Motor neuron (in vitro differentiated cells): ENCODE data around the gene SUSD3. TPM values are rescaled to one million over a fixed set of nuclear protein-coding genes. Genes with fewer than 3 reads are reported as not detected.
A peak's percentile ranks its signal among the peaks of the same experiment; 100 is the strongest.

Experiments used
- ATAC-seq, 8 experiments: fragments of 200-7000 bp; cut with Tn5 transposase; replicated peaks in 6 of 8; 2 replicates each; pipeline ENCODE4 v1.8.0; 2021; ENCODE audit warnings: mild to moderate bottlenecking in 8 of 8, moderate library complexity in 8 of 8
- H3K27ac ChIP-seq, 2 donors: fragments of 250-450 bp; sonication (Bioruptor Pico); 2 replicates each; pipeline ENCODE4 v1.9.0; 2021; ENCODE audit warnings: antibody characterized with exemption in 2 of 2, mild to moderate bottlenecking in 2 of 2, moderate library complexity in 1 of 2
- H3K4me1 ChIP-seq, 2 donors: fragments of 250-450 bp; sonication (Bioruptor Pico); replicated peaks in 1 of 2; 2 replicates each; pipeline ENCODE4 v1.6.1; 2021; ENCODE audit warnings: antibody characterized with exemption in 2 of 2, mild to moderate bottlenecking in 2 of 2, moderate library complexity in 1 of 2
- H3K4me3 ChIP-seq, 5 donors: fragments of 250-450 bp; sonication (Bioruptor Pico); 2 replicates each; pipeline ENCODE4 v1.9.0; 2021; ENCODE audit warnings: antibody characterized with exemption in 5 of 5, mild to moderate bottlenecking in 5 of 5, moderate library complexity in 4 of 5
- WGBS, 10 experiments: fragments of 450-650 bp; shearing (Covaris generic); methylation state at CpG; one replicate each; pipeline ENCODE4 v1.0.0; 2022; 5-methylcytosine and 5-hydroxymethylcytosine counted together
- in situ Hi-C, 9 experiments: fragments of 400-800 bp; cut with MboI; loops; one replicate each; pipeline ENCODE4 v1.15.0; 2021; ENCODE audit warnings: low sequenced_read_pairs in 9 of 9, low pct_unique_long_range_greater_than_20kb in 2 of 9; ENCODE audit not compliant: unreplicated experiment in 9 of 9
- total RNA-seq, 8 experiments: library from RNA; unstranded; fragments of 300-600 nt; gene quantifications; 2 replicates each; pipeline versions ENCODE4 v1.2.3 to v1.2.4, GENCODE V29; 2022

SUSD3 gene
- total RNA-seq, 8 experiments from 2014 or later: 0.29 to 8.5 (median 0.80) TPM; not detected in 4

- in situ Hi-C loops: no loop called here
- peaks cover 6% of the 10 kb centered on the region in 2 donors for H3K4me1 ChIP-seq
- no peak overlapping the region for H3K27ac ChIP-seq
- no peak for ATAC-seq
- 33 to 67% methylated on average over 1 to 2 of the region's 19 CpGs; no CpG with 5 or more reads in 8 of the 10 experiments for WGBS, 10 experiments
- H3K4me3 ChIP-seq: no peak overlapping the region
Observed at GRCh38 chr9:93035106-93035660, 23.3 kb upstream of the SUSD3 start.

DNA sequence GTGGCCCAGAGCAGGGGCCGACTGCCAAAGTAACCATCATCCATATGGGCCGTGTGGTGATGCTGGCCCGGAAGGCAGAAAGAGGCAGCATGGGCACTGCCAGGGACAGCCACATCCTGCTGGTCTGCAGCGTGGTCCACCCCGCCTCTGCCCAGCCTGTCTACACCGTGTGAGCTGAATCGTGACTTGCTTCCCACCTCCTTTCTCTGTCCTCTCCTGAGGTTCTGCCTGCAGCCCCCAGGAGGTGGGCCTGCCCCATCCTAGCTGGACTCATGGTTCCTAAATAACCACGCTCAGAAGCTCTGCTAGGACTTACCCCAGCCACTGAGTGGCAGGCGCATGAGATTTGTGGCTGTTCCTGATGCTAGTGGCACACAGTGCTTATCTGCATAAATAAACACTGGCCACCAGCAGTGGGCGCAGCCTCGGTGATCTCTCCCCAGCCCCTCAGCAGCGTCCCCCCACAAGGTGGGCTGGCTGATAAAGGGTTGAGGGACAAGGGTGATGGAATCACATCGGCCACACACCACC is 22.6 kb upstream of the SUSD3 start:
- no peak overlapping the region for H3K27ac ChIP-seq
- in situ Hi-C loops: no loop called here
- 0 to 100% (median 82%) methylated on average over 1 to 4 of the region's 13 CpGs; no CpG with 5 or more reads in 4 of the 10 experiments for WGBS, 10 experiments
- no peak for ATAC-seq
- H3K4me1 ChIP-seq: peaks cover 6% of the 10 kb centered on the region in 2 donors
- H3K4me3 ChIP-seq: no peak overlapping the region

DNA sequence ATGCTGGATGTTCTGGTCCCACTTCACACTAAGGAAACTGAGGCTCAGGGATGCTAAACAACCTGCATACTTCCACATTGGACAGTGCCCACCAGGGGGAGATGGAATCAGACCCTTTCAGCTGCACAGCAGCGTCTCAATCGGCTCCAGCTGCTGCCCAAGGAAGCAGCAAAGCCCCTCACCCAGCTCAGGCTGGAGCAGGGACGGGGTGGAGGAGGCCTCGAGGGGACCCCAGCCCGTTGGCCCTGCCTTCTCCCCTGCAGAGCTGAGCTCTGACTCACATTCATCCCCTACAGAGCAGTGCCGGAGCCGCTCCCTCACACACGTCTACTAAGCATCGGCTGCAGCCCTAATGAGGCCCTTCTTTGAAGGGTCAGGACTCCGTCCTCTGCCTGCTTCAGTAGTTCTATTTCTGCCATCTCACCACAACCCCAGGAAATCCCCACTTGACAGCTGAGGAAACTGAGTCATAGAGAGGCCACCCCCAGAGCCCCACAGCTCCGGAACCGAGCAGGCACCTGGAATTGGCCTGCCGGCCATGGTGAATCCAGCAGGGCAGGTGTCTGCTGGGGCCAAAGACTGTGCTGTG is 21.5 kb upstream of the SUSD3 start:
- no peak overlapping the region for H3K27ac ChIP-seq
- 90% methylated on average over 2 of the region's 13 CpGs; no CpG with 5 or more reads in 9 of the 10 experiments for WGBS, 10 experiments
- H3K4me3 ChIP-seq: no peak overlapping the region
- in situ Hi-C loops: no loop called here
- H3K4me1 ChIP-seq: peaks cover 6% of the 10 kb centered on the region in 2 donors
- peak in 3 of 8 experiments; percentile 4 to 23 (median 20) for ATAC-seq

- ATAC-seq: peak in 1 of 8 experiments; percentile 10
- Histone ChIP-seq H3K4me3 (no peak overlapping the region), H3K4me1 (peaks cover 6% of the 10 kb centered on the region in 2 donors), H3K27ac (no peak overlapping the region)
- 80 to 93% methylated on average over 1 to 3 of the region's 13 CpGs; no CpG with 5 or more reads in 8 of the 10 experiments for WGBS, 10 experiments
- in situ Hi-C loops: no loop called here
Observed at GRCh38 chr9:93037476-93037971, 21.0 kb upstream of the SUSD3 start.

- H3K27ac ChIP-seq: no peak overlapping the region
- in situ Hi-C loops: no loop called here
- no peak for ATAC-seq
- peaks cover 0 to under 1% of the 10 kb centered on the region in 2 donors for H3K4me1 ChIP-seq
- WGBS, 10 experiments: 50 to 82% (median 72%) methylated on average over 2 to 3 of the region's 6 CpGs; no CpG with 5 or more reads in 6 of the 10 experiments
- H3K4me3 ChIP-seq: no peak overlapping the region
Observed at GRCh38 chr9:93038918-93039317, 19.6 kb upstream of the SUSD3 start.

DNA sequence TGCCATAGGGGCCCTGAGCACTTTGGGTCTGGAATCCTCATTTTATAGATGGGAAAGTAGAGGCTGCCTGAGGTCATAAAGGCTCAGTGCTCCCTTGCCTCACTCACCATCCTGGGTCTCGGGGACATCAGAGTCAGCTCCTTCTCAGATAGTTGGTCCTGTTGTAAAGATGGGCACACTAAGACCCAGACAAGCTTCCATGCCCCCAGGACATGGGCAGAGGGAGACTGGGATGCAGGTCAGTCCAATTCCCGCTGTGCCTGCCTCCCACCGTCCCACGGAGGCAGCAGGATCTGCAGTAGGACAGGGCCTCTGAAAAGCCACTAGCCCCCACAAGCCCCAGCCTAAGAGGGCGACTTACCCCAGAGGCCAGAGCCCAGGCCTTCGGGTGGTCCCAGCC is 19.0 kb upstream of the SUSD3 start:
- Histone ChIP-seq H3K27ac (no peak overlapping the region), H3K4me3 (no peak overlapping the region), H3K4me1 (no peaks in the 10 kb centered on the region)
- no peak for ATAC-seq
- in situ Hi-C loops: no loop called here
- 77 to 100% (median 80%) methylated on average over 1 to 6 of the region's 6 CpGs; no CpG with 5 or more reads in 6 of the 10 experiments for WGBS, 10 experiments

DNA sequence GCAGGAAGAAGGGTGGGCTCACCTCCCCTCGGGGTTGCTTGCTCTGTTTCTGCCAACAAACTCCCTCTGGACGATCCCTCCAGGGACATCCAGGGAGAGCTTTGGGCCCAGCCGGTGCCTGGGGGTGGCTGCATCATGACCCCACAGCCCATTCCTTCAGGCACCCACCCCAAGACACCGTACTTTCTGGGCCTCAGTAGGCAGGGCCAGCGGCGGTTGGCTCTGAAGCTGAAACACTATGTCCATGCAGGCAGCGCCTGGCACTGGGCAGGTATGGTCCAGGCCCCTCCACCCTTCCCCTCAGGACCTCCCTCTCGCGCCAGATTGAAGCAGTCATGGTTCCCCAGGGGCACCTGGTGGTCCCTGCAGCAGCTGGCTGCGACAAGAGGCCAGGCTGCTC is 18.5 kb upstream of the SUSD3 start:
- no peak for ATAC-seq
- WGBS, 10 experiments: 71 to 100% (median 87%) methylated on average over 1 to 4 of the region's 10 CpGs; no CpG with 5 or more reads in 5 of the 10 experiments
- no peak overlapping the region for H3K27ac ChIP-seq
- in situ Hi-C loops: no loop called here
- no peak overlapping the region for H3K4me3 ChIP-seq
- no peaks in the 10 kb centered on the region for H3K4me1 ChIP-seq

DNA sequence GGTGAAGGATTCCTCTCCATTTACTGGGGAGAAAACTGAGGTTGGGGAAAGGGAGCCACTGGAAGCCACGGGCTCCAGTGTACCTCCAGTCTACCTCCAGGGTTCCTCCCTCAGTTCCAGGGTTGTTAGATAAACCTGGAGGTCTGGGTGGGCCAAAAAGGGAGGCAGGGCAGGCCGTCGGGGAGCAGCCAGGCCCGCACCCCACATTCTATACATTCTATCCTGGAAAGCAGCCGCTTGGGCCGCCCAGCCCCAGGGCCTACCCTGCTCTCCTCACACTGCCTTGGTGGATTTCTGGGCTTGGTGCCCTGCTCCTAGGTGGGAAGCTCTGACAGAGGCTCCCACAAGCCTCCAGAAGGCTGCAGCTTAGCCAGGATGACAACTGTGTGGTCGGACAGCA is 18.1 kb upstream of the SUSD3 start:
- Histone ChIP-seq H3K27ac (no peak overlapping the region), H3K4me3 (no peak overlapping the region), H3K4me1 (no peaks in the 10 kb centered on the region)
- WGBS, 10 experiments: 40 to 100% (median 84%) methylated on average over 1 to 6 of the region's 7 CpGs; no CpG with 5 or more reads in 5 of the 10 experiments
- in situ Hi-C loops: no loop called here
- ATAC-seq: no peak

GRCh38 chr9:93041108-93041802 is 17.2 kb upstream of the SUSD3 start:
- Histone ChIP-seq H3K4me1 (no peaks in the 10 kb centered on the region), H3K4me3 (no peak overlapping the region), H3K27ac (no peak overlapping the region)
- WGBS, 10 experiments: 33 to 100% (median 80%) methylated on average over 1 to 4 of the region's 6 CpGs; no CpG with 5 or more reads in 3 of the 10 experiments
- ATAC-seq: peak in 1 of 8 experiments; percentile 20
- in situ Hi-C loops: no loop called here

DNA sequence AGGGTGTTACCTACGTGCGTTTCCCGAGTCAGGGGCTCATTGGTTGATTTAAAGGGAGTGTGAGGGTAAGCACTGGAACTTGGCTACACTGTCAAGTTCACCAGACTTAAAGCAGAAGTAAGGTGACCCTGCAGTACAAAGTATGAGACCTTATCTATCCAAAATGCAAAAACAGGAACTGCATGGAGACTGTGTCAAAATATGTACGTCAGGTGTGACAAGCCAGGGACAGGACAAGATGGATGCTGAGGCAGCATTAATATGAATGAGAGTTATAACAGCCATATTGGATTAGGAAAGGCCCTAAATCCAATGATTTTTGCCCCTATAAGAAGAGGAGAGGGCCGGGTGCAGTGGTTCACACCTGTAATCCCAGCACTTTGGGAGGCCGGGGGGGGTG is 15.4 kb upstream of the SUSD3 start:
- no peak overlapping the region for H3K27ac ChIP-seq
- in situ Hi-C loops: no loop called here
- no peak overlapping the region for H3K4me3 ChIP-seq
- WGBS, 10 experiments: 40 to 98% (median 73%) methylated on average over 1 to 5 of the region's 6 CpGs; no CpG with 5 or more reads in 1 of the 10 experiments
- ATAC-seq: no peak
- H3K4me1 ChIP-seq: no peaks in the 10 kb centered on the region

DNA sequence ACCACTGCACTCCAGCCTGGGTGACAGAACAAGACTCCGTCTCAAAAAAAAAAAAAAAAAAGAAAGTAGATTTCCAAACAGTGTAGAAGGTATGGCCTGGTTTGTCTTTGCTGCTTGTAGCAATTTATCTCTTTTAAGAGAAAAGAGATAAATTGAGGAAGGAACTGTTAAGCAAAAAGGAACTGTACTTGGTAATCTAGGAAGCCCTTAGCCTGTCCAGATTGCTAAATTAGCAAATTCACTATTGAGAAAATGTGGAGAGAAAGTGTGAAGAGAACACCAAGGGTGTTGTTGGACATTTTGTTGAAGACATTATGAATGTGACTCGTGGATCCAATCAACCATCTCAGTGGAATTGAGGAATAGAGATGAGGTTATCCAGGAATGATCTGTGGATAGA is 13.0 kb upstream of the SUSD3 start:
- no peak overlapping the region for H3K4me3 ChIP-seq
- no peaks in the 10 kb centered on the region for H3K4me1 ChIP-seq
- ATAC-seq: no peak
- no peak overlapping the region for H3K27ac ChIP-seq
- in situ Hi-C loops: no loop called here
- 0 to 89% (median 80%) methylated on average over 1 to 2 of the region's 2 CpGs; no CpG with 5 or more reads in 2 of the 10 experiments for WGBS, 10 experiments

DNA sequence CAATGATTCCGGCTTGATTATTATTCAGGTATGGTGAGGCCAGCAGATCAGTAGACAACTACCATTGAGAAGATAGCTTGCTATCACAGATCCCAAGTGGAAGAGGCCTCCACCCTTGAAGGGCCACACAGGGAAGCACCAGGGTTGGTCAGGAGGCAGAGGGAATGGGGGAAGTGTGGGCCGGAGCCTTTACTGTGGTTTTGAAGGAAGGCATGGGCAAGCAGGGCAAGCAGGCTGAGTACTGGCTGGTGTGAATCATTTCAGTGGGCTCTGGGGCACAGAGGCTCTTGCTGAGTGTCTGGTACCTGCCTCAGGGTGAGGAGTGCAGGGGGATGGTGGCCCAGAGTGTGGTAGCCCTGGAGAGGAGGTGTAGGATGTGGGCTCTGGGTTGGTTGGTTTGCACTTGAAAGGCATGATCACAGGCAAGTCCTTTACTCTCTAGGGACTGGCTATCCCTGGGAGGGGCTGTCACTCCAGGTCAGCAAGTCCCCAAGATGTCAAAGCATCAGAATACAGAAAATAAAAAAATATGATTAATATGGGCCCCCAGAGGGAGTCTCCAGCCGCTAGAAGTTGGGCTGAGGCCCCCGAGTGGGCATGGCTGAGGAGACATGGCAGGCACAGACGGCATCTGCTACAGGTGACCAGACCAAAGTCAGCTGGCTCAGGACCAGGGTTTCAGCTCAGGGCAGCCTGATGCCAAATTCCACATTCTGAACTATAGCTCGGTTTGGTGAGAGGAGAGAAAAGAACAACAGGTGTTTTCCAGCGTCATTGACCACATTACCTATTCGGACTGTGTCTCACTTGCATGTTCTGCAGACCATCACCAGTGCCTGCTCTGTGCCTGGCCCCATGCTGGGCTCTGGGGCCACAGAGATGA is 9.7 kb upstream of the SUSD3 start:
- Histone ChIP-seq H3K27ac (no peak overlapping the region), H3K4me1 (no peaks in the 10 kb centered on the region), H3K4me3 (no peak overlapping the region)
- in situ Hi-C loops: no loop called here
- ATAC-seq: no peak
- 34 to 100% (median 91%) methylated on average over 1 to 6 of the region's 8 CpGs; no CpG with 5 or more reads in 2 of the 10 experiments for WGBS, 10 experiments
